Suprapubic skin (tissue), 4 donors: ENCODE measurements around the gene GALC.

ENCODE experiments used
- CTCF ChIP-seq, 2 donors: fragments of 200-600 bp in 1 of 2; fragments of 450-650 bp in 1 of 2; sonication (generic) in 1 of 2; IDR thresholded peaks; one replicate each; pipeline ENCODE4 v1.5.1; 2016 to 2019; ENCODE audit warnings: antibody characterized with exemption in 2 of 2, mild to moderate bottlenecking in 1 of 2, moderate library complexity in 1 of 2
- EP300 ChIP-seq: sonication (generic); formaldehyde crosslinking; IDR thresholded peaks from one replicate; pipeline ENCODE4 v1.6.1; 2017; ENCODE audit warnings: antibody characterized with exemption
- POLR2A ChIP-seq, 2 donors: fragments of 450-650 bp; IDR thresholded peaks; one replicate each; pipeline ENCODE4 v1.6.1; 2017; ENCODE audit warnings: antibody characterized with exemption in 2 of 2, mild to moderate bottlenecking in 2 of 2, moderate library complexity in 2 of 2
- POLR2AphosphoS5 ChIP-seq, 3 donors: sonication (generic); formaldehyde crosslinking; IDR thresholded peaks; one replicate each; pipeline ENCODE4 v1.6.1; 2017; ENCODE audit warnings: antibody characterized with exemption in 3 of 3

GRCh38 chr14:88030079-88030478 is 37.1 kb upstream of the GALC start:
- TF ChIP-seq EP300 = no peak
- TF ChIP-seq CTCF (IDR thresholded peaks at IDR 0.05) = no peak
- no peak for TF ChIP-seq POLR2A (IDR thresholded peaks at IDR 0.05)
- no peak for TF ChIP-seq POLR2AphosphoS5 (IDR thresholded peaks at IDR 0.05)
